Jurkat, Clone E6-1 (cell line): Measurements from ENCODE around the gene SHANK1.
"Not testable (repeated sequence)": the region's sequence is repeated elsewhere in the genome, so short reads cannot be mapped to it uniquely, and the experiment has no call there.

ENCODE experiments used
- DNase-seq: peaks from one replicate; pipeline ENCODE4 v3.0.0-alpha.2; 2011; ENCODE audit warnings: low read depth, low spot score
- H3K4me3 ChIP-seq: 2 replicates; pipeline ENCODE4 v1.5.1; 2011; ENCODE audit warnings: mild to moderate bottlenecking, low read length, control low read depth, moderate library complexity

SHANK1 gene

DNA sequence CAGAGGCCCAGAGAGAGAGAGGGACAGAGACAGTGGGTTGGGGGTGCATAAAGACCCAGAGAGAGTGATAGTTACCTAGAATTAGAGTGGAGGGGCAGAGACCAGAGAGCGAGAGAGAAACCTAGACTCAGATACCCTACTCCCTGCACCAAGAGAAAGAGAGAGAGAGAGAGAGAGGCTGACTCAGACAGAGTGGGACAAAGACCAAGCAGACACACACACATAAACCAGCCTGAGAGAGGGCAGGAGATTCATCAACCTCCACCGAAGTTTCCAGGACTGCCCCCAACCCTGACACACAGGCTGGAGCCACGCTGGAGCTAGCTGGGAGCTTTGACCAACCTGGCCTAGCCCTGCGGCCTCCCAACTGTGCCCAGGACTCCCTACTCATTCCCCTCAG, 92.8 kb downstream of the SHANK1 start:
- H3K4me3 ChIP-seq: no peak overlapping the region
- DNase-seq: no peak

DNA sequence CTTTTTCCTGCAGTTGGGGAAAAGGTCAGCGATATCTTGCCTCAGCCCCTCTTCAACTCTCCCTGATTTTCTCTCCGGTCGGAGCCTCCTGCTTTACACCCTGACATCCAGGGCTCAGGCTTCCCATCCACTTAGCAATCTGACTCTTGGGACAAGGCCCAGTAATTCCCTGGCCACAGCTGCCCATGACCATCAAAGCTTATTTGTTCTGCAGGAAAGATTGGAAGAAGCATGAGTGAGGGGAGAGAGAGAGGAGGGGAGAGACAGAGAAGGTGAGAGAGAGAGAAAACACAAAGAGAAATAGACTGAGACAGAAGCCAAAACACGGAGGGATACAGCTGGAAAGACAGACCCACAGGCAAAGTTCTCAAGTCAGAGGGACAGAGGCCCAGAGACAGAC, 93.6 kb downstream of the SHANK1 start:
- DNase-seq: no peak
- no peak overlapping the region for H3K4me3 ChIP-seq

DNA sequence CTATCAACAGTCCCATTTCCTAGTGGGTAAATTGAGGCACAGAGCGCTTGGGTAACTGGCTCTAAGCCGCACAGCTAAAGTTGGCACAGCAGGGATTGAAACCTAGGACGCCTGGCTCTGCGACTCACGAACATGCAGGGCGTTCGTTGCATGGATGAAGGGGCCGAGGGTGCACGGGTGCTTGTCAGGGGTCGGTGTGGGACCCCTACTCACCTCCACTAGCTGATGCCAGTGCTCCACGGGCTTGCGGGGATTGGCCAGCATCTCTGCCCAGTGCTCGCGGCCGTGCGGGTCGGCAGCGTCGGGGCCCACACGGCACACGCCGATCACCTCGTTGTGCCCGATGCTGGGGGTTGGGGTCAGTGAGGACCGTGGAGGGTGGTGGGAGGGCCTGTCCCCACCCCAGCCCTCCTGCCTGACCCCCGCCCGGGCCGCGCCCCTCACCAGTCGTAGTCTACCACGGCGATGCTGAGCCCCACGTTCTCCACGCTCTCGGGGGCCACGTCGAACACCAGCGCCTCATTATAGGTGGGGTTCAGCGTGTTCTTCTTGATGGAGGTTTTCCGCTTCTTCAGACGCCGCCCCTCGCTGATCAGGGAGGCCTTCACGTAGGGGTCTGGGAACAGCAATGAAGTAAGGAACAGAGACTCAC, 94.5 kb downstream of the SHANK1 start:
- H3K4me3 ChIP-seq: no peak overlapping the region
- DNase-seq: no peak

DNA sequence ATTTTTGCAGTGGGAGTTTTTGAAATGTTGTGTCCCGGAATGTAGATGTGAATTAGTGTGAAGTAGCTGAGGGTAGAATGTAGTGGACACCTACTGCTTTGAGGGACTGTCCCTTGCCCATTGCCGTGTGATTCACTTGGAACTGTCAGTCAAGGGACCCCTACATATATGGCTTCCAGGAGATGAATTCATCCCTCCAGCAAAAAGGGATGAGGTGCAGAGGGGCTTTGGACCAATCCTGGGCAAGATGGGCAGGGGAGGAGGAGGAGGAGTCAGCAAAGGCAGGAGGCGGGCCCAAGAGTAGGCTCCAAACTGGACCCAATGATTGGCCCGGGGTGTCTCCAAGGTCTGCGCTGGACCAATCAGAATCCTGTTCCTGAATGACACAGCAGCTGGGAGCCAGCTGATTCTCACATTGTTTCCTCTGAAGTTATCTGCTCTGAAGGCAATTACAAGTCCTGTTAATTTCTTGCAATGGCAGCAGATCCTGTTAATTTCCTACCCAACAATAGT, 99.2 kb downstream of the SHANK1 start:
- DNase-seq, H3K4me3 ChIP-seq: not testable (repeated sequence)

DNA sequence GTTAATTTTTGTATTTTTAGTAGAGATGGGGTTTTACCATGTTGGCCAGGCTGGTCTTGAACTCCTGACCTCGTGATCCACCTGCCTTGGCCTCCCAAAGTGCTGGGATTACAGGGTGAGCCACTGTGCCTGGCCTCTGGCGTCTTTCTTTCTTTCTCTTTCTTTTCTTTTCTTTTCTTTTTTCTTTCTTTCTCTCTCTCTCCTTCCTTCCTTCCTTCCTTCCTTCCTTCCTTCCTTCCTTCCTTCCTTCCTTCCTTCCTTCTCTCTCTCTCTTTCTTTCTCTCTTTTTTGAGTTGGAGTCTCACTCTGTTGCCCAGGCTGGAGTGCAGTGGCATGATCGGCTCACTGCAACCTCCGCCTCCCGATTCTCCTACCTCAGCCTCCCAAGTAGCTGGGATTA, 100.4 kb downstream of the SHANK1 start:
- DNase-seq, H3K4me3 ChIP-seq: not testable (repeated sequence)

DNA sequence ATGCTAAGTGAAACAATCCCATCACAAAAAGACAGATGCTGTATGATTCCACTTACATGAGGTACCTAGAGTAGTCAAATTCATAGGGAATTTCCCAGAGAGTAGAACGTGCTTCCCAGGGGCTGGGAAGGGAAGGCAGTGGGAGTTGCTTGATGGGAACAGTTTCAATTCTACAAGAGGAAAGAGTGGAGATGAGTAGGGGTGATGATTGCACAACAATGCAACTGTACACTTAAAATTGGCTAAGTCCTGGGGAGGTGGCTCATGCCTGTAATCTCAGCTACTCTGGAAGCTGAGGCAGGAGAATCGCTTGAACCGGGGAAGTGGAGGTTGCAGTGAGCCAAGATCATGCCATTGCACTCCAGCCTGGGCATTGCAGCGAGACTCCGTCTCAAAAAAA, 101.2 kb downstream of the SHANK1 start:
- not testable (repeated sequence) for DNase-seq, H3K4me3 ChIP-seq

DNA sequence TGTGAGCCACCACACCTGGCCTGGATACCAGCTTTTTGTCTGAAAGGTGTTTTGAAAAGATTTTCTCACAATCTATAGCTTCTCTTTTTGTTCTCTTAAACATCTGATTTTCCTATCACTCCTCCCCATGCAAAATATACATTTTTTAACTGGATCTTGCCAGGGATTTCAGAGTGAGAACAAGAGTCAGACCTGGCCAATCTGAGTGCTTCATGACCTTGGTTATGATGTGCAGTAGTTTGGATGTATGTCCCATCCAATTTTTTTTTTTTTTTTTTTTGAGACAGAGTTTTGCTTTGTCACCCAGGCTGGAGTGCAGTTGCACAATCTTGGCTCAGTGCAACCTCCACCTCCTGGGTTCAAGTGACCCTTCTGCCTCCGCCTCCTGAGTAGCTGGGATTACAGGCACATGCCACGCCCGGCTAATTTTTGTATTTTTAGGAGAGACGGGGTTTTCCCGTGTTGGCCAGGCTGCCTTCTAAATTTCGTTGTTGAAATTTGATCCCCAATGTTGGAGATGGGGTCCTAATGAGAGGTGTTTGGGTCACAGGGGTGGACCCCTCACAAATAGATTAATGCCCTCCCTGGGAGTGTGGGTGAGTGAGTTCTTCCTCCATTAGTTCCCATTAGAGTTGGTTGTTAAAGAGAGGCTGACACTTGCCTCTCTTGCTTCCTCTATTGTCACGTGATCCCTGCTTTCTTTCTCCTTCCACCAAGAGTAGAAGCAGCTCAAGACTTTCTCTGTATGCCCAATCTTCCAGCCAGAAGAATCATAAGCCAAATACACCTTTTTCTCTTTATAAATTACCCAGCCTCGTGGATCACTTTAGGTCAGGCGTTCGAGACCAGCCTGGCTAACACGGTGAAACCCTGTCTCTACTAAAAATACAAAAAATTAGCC, 106.8 kb downstream of the SHANK1 start:
- DNase-seq, H3K4me3 ChIP-seq: not testable (repeated sequence)
